HepG2 (cell line): ENCODE results near the gene DMXL2. TPM values are rescaled to one million over a fixed set of nuclear protein-coding genes. Genes with fewer than 3 reads are reported as not detected.

ENCODE experiments used
- ATAC-seq: fragments of 200-7000 bp; cut with Tn5 transposase; 3 replicates; pipeline ENCODE4 v1.9.1; 2020; ENCODE audit warnings: mild to moderate bottlenecking, moderate library complexity
- BruUV-seq: library from RNA; stranded (reverse); fragments of 400-500 nt; replicated peaks from 2 replicates; lab custom pipeline; 2021; lab: Mats Ljungman, UMichigan
- CTCF ChIA-PET: fragments of 300-600 bp; formaldehyde crosslinking; extraction: SDS; loops from one replicate; lab custom pipeline; 2021; ENCODE audit warnings: low total read pairs, inconsistent platforms, low intra/inter-chr PET ratio; lab: Yijun Ruan, JAX
- POLR2A ChIA-PET: fragments of 350-600 bp; sonication (Branson Sonifier 250); formaldehyde crosslinking; loops from one replicate; lab custom pipeline; 2020; ENCODE audit warnings: antibody characterized with exemption, inconsistent platforms; lab: Yijun Ruan, JAX
- DNase-seq: peaks from one replicate; pipeline ENCODE4 v3.0.0-alpha.2; 2015; ENCODE audit warnings: low spot score
- FAIRE-seq: peaks from 3 replicates; lab custom pipeline; 2011; peaks lifted over from hg19 to GRCh38; lab: Jason Lieb, UNC
- H2AFZ ChIP-seq: one replicate; pipeline ENCODE4 v1.6.1; 2011; ENCODE audit warnings: low read length, inconsistent platforms
- H3K27ac ChIP-seq: fragments of 300-600 bp; 3 replicates; pipeline ENCODE4 v1.8.0; 2011; ENCODE audit warnings: mixed run types, mild to moderate bottlenecking, mixed read lengths, low read length, inconsistent platforms; ENCODE audit not compliant: insufficient read depth; ENCODE audit errors: extremely low read length
- H3K27me3 ChIP-seq, 2 experiments: fragments of 200-600 bp in 1 of 2; 2 replicates in 1 of 2; 3 replicates in 1 of 2; pipeline versions ENCODE4 v1.6.0 to v1.8.0; 2011; ENCODE audit warnings: low read length in 2 of 2, mild to moderate bottlenecking in 2 of 2, moderate library complexity in 2 of 2, inconsistent platforms in 1 of 2; ENCODE audit not compliant: insufficient read depth in 2 of 2, control insufficient read depth in 1 of 2
- H3K36me3 ChIP-seq, 2 experiments: fragments of 200-600 bp in 1 of 2; replicated peaks in 1 of 2; 2 replicates in 1 of 2; 3 replicates in 1 of 2; pipeline versions ENCODE4 v1.5.1 to v1.8.0; 2011; ENCODE audit warnings: low read length in 2 of 2, inconsistent platforms in 1 of 2; ENCODE audit not compliant: insufficient read depth in 2 of 2, control insufficient read depth in 1 of 2
- H3K4me1 ChIP-seq: 2 replicates; pipeline ENCODE4 v1.5.1; 2012; ENCODE audit warnings: low read length, inconsistent platforms; ENCODE audit not compliant: insufficient read depth
- H3K4me2 ChIP-seq: 2 replicates; pipeline ENCODE4 v1.6.0; 2011; ENCODE audit warnings: low read depth, low read length, inconsistent platforms
- H3K4me3 ChIP-seq, 3 experiments: fragments of 200-600 bp in 1 of 3; sonication (generic), shearing (Covaris generic) in 1 of 3; replicated peaks in 1 of 3; 2 replicates each; pipeline ENCODE4 v1.5.1; 2011 to 2016; ENCODE audit warnings: low read length in 3 of 3, inconsistent platforms in 2 of 3, low read depth in 2 of 3, mild to moderate bottlenecking in 2 of 3, control low read depth in 1 of 3, mixed read lengths in 1 of 3; ENCODE audit not compliant: insufficient read depth in 1 of 3
- H3K79me2 ChIP-seq: one replicate; pipeline ENCODE4 v1.6.1; 2011; ENCODE audit warnings: low read length, inconsistent platforms; ENCODE audit not compliant: insufficient read depth
- H3K9ac ChIP-seq: 2 replicates; pipeline ENCODE4 v1.6.0; 2011; ENCODE audit warnings: mild to moderate bottlenecking, low read depth, low read length, inconsistent platforms; ENCODE audit not compliant: insufficient read depth
- H3K9me3 ChIP-seq: 2 replicates; pipeline ENCODE4 v1.5.1; 2012; ENCODE audit warnings: mild to moderate bottlenecking, low read length
- H4K20me1 ChIP-seq: 2 replicates; pipeline ENCODE4 v1.6.0; 2011; ENCODE audit warnings: inconsistent platforms, mild to moderate bottlenecking, low read length, moderate library complexity; ENCODE audit not compliant: insufficient read depth
- BCL3 ChIP-seq: sonication (generic); formaldehyde crosslinking; IDR thresholded peaks from 2 replicates; pipeline ENCODE4 v1.5.1; 2020; ENCODE audit warnings: mild to moderate bottlenecking, missing genetic modification reagents, moderate library complexity
- CHD4 ChIP-seq: fragments of 200-600 bp; sonication (generic); IDR thresholded peaks from 2 replicates; pipeline ENCODE4 v1.7.0; 2017; ENCODE audit warnings: mild to moderate bottlenecking, low read length, borderline replicate concordance
- GATA4 ChIP-seq: sonication (generic); IDR thresholded peaks from 2 replicates; pipeline ENCODE4 v1.6.1; 2016; ENCODE audit warnings: antibody characterized with exemption, low read depth, borderline replicate concordance
- NFRKB ChIP-seq: fragments of 450-650 bp; IDR thresholded peaks from 2 replicates; pipeline ENCODE4 v1.6.1; 2017
- SRF ChIP-seq: IDR thresholded peaks from 2 replicates; pipeline ENCODE4 v1.6.1; 2011; ENCODE audit warnings: mild to moderate bottlenecking, low read depth, low read length, moderate library complexity
- ZBTB33 ChIP-seq: sonication (generic); formaldehyde crosslinking; IDR thresholded peaks from 2 replicates; pipeline ENCODE4 v1.4.0; 2020; ENCODE audit warnings: missing genetic modification reagents
- ZC3H4 ChIP-seq: sonication (generic); formaldehyde crosslinking; IDR thresholded peaks from 2 replicates; pipeline ENCODE4 v1.4.0; 2020; ENCODE audit warnings: missing genetic modification reagents, borderline replicate concordance
- ZNF160 ChIP-seq: sonication (generic); formaldehyde crosslinking; IDR thresholded peaks from 2 replicates; pipeline ENCODE4 v1.8.0; 2022; ENCODE audit warnings: mild to moderate bottlenecking, inconsistent platforms, missing genetic modification reagents
- ZNF3 ChIP-seq: IDR thresholded peaks from 2 replicates; pipeline ENCODE4 v1.7.0; 2017; ENCODE audit warnings: inconsistent platforms
- ZNF407 ChIP-seq: sonication (generic); formaldehyde crosslinking; IDR thresholded peaks from one replicate; pipeline ENCODE4 v1.5.1; 2020; ENCODE audit warnings: mild to moderate bottlenecking, missing genetic modification reagents; ENCODE audit errors: not compliant biosample characterization
- ZNF616 ChIP-seq: sonication (generic); formaldehyde crosslinking; IDR thresholded peaks from 2 replicates; pipeline ENCODE4 v1.5.0; 2020; ENCODE audit warnings: low read depth, mild to moderate bottlenecking, missing genetic modification reagents
- WGBS: methylation state at CpG from one replicate; pipeline ENCODE4 v1.1.6; 2017; ENCODE audit warnings: low lambda C conversion rate; 5-methylcytosine and 5-hydroxymethylcytosine counted together
- in situ Hi-C: cut with HindIII; loops from 2 replicates; pipeline ENCODE4 v1.10.0; 2017; ENCODE audit warnings: low pct_unique_long_range_greater_than_20kb; ENCODE audit not compliant: extremely low pct_ligation_motif_present
- intact Hi-C: fragments of 100-400 bp; cut with micrococcal nuclease; formaldehyde crosslinking; loops from one replicate; pipeline ENCODE4 v1.10.0; 2022; ENCODE audit not compliant: unreplicated experiment
- polyA plus RNA-seq, 8 experiments: library from polyadenylated mRNA; depleted of rRNA in 3 of 8; stranded (reverse) in 7 of 8; unstranded in 1 of 8; fragments of >200 nt; fragmentation: Illumina TruSeq in 4 of 8; extraction: Trizol in 4 of 8; gene quantifications; 2 replicates each; pipeline versions ENCODE4 v1.2.1 to v1.2.3, GENCODE V29; 2011 to 2016; ENCODE audit warnings: low read depth in 4 of 8, missing spikeins in 1 of 8, mixed read lengths in 1 of 8; ENCODE audit not compliant: insufficient read depth in 1 of 8
- total RNA-seq, 5 experiments: library from RNA; depleted of rRNA; stranded (reverse); fragments of >200 nt; fragmentation: Illumina TruSeq; extraction: Trizol; gene quantifications; 2 replicates each; pipeline ENCODE4 v1.2.3, GENCODE V29; 2016; ENCODE audit warnings: low read depth in 1 of 5
- TF ChIP-seq, protein P1 (sequence below): sonication (generic); formaldehyde crosslinking; IDR thresholded peaks from 2 replicates; pipeline ENCODE4 v1.4.0; 2020; ENCODE audit warnings: mild to moderate bottlenecking, missing genetic modification reagents

DMXL2 gene
- total and polyA plus RNA-seq, 2 of the 13 experiments (the other 11 are each of a cell fraction or from before 2014, with no cell fraction given) = 11.6 to 15.3 TPM

- Histone ChIP-seq H3K4me3 (no peak overlapping the region), H3K27ac (no peak overlapping the region), H2AFZ (no peak overlapping the region), H3K9me3 (no peaks in the 10 kb centered on the region), H3K4me2 (no peak overlapping the region), H3K27me3 (no peaks in the 10 kb centered on the region; a peak in 1 of 5 replicates), H3K36me3 (no peaks in the 10 kb centered on the region), H3K4me1 (no peaks in the 10 kb centered on the region), H4K20me1 (no peaks in the 10 kb centered on the region), H3K79me2 (no peaks in the 10 kb centered on the region), H3K9ac (no peak overlapping the region)
- intact Hi-C loops = no loop called here
- ATAC-seq = no peak
- 0% methylated on average over 1 of the region's 1 CpG for WGBS
- FAIRE-seq = no peak
- ChIA-PET CTCF (no interaction called here), POLR2A (no interaction called here)
- no TSS peak for BruUV-seq
- no peak for DNase-seq
- in situ Hi-C loops = loop anchor here (25.0 kb wide), 1 partner anchor 283 kb away; no protein-coding TSS in a partner anchor
- no peak for TF ChIP-seq ZNF407 (CRISPR knock-in tag)
- TF ChIP-seq, protein P1, sequence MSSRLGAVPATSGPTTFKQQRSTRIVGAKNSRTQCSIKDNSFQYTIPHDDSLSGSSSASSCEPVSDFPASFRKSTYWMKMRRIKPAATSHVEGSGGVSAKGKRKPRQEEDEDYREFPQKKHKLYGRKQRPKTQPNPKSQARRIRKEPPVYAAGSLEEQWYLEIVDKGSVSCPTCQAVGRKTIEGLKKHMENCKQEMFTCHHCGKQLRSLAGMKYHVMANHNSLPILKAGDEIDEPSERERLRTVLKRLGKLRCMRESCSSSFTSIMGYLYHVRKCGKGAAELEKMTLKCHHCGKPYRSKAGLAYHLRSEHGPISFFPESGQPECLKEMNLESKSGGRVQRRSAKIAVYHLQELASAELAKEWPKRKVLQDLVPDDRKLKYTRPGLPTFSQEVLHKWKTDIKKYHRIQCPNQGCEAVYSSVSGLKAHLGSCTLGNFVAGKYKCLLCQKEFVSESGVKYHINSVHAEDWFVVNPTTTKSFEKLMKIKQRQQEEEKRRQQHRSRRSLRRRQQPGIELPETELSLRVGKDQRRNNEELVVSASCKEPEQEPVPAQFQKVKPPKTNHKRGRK = no peak
- TF ChIP-seq SRF = no peak
- TF ChIP-seq ZNF616 (CRISPR knock-in tag) = no peak
- TF ChIP-seq ZNF3 (CRISPR knock-in tag) = 0 out of 2 replicates have a peak, but pooled peaks have one; percentile 66
- no peak for TF ChIP-seq ZC3H4 (CRISPR knock-in tag)
- TF ChIP-seq NFRKB = no peak
- TF ChIP-seq ZBTB33 (CRISPR knock-in tag) = no peak
- no peak for TF ChIP-seq CHD4
- no peak for TF ChIP-seq GATA4
- no peak for TF ChIP-seq ZNF160 (CRISPR knock-in tag)
- TF ChIP-seq BCL3 = no peak
Observed at GRCh38 chr15:51629612-51630011, 7.0 kb upstream of the DMXL2 start.
